Testis (tissue), 2 donors: ENCODE measurements around the gene ZNF665.
"Not testable (repeated sequence)": the region's sequence is repeated elsewhere in the genome, so short reads cannot be mapped to it uniquely, and the experiment has no call there.

Experiments
- CTCF ChIP-seq, 3 experiments: fragments of 450-650 bp in 2 of 3; fragments of 200-600 bp in 1 of 3; sonication (generic) in 1 of 3; IDR thresholded peaks; one replicate each; pipeline ENCODE4 v1.5.1; 2016 to 2019; ENCODE audit warnings: antibody characterized with exemption in 3 of 3, mild to moderate bottlenecking in 2 of 3, moderate library complexity in 1 of 3
- POLR2A ChIP-seq: fragments of 450-650 bp; IDR thresholded peaks from one replicate; pipeline ENCODE4 v1.6.1; 2017; ENCODE audit warnings: antibody characterized with exemption, mild to moderate bottlenecking, moderate library complexity

- TF ChIP-seq CTCF (IDR thresholded peaks at IDR 0.05); POLR2A: not testable (repeated sequence)
These were observed 29.6 kb upstream of the ZNF665 start for GRCh38 chr19:53222716-53223115.
